Measurements from ENCODE around the gene LRIG1. TPM values are rescaled to one million over a fixed set of nuclear protein-coding genes. Genes with fewer than 3 reads are reported as not detected.

LRIG1 gene
- total RNA-seq, 1 experiment from 2014 or later: 17.2 TPM

GRCh38 chr3:66386011-66386924, 114.6 kb downstream of the LRIG1 start:
- no peak for TF ChIP-seq CTCF (IDR thresholded peaks at IDR 0.05; ENCODE audit: unreplicated experiment)

GRCh38 chr3:66385066-66385465, 115.8 kb downstream of the LRIG1 start:
- DNase-seq (ENCODE audit: unreplicated experiment): no peak
- BruUV-seq (replicated peaks): no TSS peak
- Mint-ChIP-seq H3K27me3 (ENCODE audit: insufficient read depth, unreplicated experiment) (no peaks in the 10 kb centered on the region), H3K4me3 (ENCODE audit: unreplicated experiment) (no peak overlapping the region), H3K36me3 (ENCODE audit: insufficient read depth, unreplicated experiment) (peaks cover 66% of the 10 kb centered on the region), H3K9me3 (ENCODE audit: unreplicated experiment) (no peaks in the 10 kb centered on the region), H3K27ac (ENCODE audit: low read depth, unreplicated experiment) (no peak overlapping the region), H3K4me1 (ENCODE audit: insufficient read depth, unreplicated experiment) (no peaks in the 10 kb centered on the region)
- no peak for TF ChIP-seq CTCF (IDR thresholded peaks at IDR 0.05; ENCODE audit: unreplicated experiment)
- ChIA-PET POLR2A (interaction anchor here (0.7 kb wide), 1 partner anchor 12 kb away, joined by 3 read pairs; no protein-coding TSS in a partner anchor), CTCF (interaction anchor here (0.8 to 4.1 kb wide), 3 partner anchors 23 to 437 kb away, joined by 4 to 22 read pairs (median 6); no protein-coding TSS in a partner anchor)
- intact Hi-C loops (cut with micrococcal nuclease): no loop called here

More at GRCh38 chr3:66386011-66386924, 114.6 kb downstream of the LRIG1 start:
- ChIA-PET CTCF (interaction anchor here (0.9 to 4.1 kb wide), 3 partner anchors 11 to 436 kb away, joined by 4 to 22 read pairs (median 6); no protein-coding TSS in a partner anchor), POLR2A (interaction anchor here (0.7 to 1.2 kb wide), 2 partner anchors 11 to 39 kb away, joined by 3 read pairs; no protein-coding TSS in a partner anchor)
- DNase-seq (ENCODE audit: unreplicated experiment): no peak
- intact Hi-C loops (cut with micrococcal nuclease): no loop called here
- no peaks in the 10 kb centered on the region for H3K27me3 Mint-ChIP-seq (ENCODE audit: insufficient read depth, unreplicated experiment)
- no TSS peak for BruUV-seq (replicated peaks)
- H3K36me3 Mint-ChIP-seq (ENCODE audit: insufficient read depth, unreplicated experiment): peaks cover 60% of the 10 kb centered on the region
- no peaks in the 10 kb centered on the region for H3K9me3 Mint-ChIP-seq (ENCODE audit: unreplicated experiment)
- no peaks in the 10 kb centered on the region for H3K4me1 Mint-ChIP-seq (ENCODE audit: insufficient read depth, unreplicated experiment)
- no peak overlapping the region for H3K4me3 Mint-ChIP-seq (ENCODE audit: unreplicated experiment)
- no peak overlapping the region for H3K27ac Mint-ChIP-seq (ENCODE audit: low read depth, unreplicated experiment)

- intact Hi-C loops (cut with micrococcal nuclease): no loop called here
- no peak for DNase-seq (ENCODE audit: unreplicated experiment)
- no TSS peak for BruUV-seq (replicated peaks)
- Mint-ChIP-seq H3K9me3 (ENCODE audit: unreplicated experiment) (no peaks in the 10 kb centered on the region), H3K4me1 (ENCODE audit: insufficient read depth, unreplicated experiment) (no peaks in the 10 kb centered on the region), H3K4me3 (ENCODE audit: unreplicated experiment) (no peak overlapping the region), H3K36me3 (ENCODE audit: insufficient read depth, unreplicated experiment) (peaks cover 75% of the 10 kb centered on the region), H3K27me3 (ENCODE audit: insufficient read depth, unreplicated experiment) (no peaks in the 10 kb centered on the region), H3K27ac (ENCODE audit: low read depth, unreplicated experiment) (no peak overlapping the region)
- TF ChIP-seq CTCF (IDR thresholded peaks at IDR 0.05; ENCODE audit: unreplicated experiment): no peak
- POLR2A ChIA-PET: no interaction called here
- CTCF ChIA-PET: interaction anchor here (0.6 to 4.1 kb wide), 4 partner anchors 11 to 438 kb away, joined by 3 to 22 read pairs (median 6); no protein-coding TSS in a partner anchor
Measured at GRCh38 chr3:66383998-66384745, 116.7 kb downstream of the LRIG1 start.

GRCh38 chr3:66383023-66383422, 117.8 kb downstream of the LRIG1 start:
- intact Hi-C loops (cut with micrococcal nuclease): no loop called here
- Mint-ChIP-seq H3K4me1 (ENCODE audit: insufficient read depth, unreplicated experiment) (no peaks in the 10 kb centered on the region), H3K27me3 (ENCODE audit: insufficient read depth, unreplicated experiment) (no peaks in the 10 kb centered on the region), H3K4me3 (ENCODE audit: unreplicated experiment) (no peak overlapping the region), H3K27ac (ENCODE audit: low read depth, unreplicated experiment) (no peak overlapping the region), H3K36me3 (ENCODE audit: insufficient read depth, unreplicated experiment) (peaks cover 86% of the 10 kb centered on the region), H3K9me3 (ENCODE audit: unreplicated experiment) (no peaks in the 10 kb centered on the region)
- no peak for TF ChIP-seq CTCF (IDR thresholded peaks at IDR 0.05; ENCODE audit: unreplicated experiment)
- ChIA-PET POLR2A (no interaction called here), CTCF (interaction anchor here (0.7 to 4.1 kb wide), 3 partner anchors 25 to 439 kb away, joined by 4 to 22 read pairs (median 5); no protein-coding TSS in a partner anchor)
- no TSS peak for BruUV-seq (replicated peaks)
- DNase-seq (ENCODE audit: unreplicated experiment): no peak

Measured in MCF 10A (cell line).